ENCODE measurements around the gene UQCR11.

- TF ChIP-seq EZH2phosphoT487 (IDR thresholded peaks at IDR 0.05; ENCODE audit: insufficient read depth, low read depth), result no peak
- TF ChIP-seq EZH2 (IDR thresholded peaks at IDR 0.05; ENCODE audit: insufficient read depth, poor library complexity, severe bottlenecking), result no peak
These were observed 11.8 kb downstream of the UQCR11 start for GRCh38 chr19:1593501-1593772.
